ENCODE results near the gene SMPD1.

- peak; percentile 75 to 85 (median 82) for TF ChIP-seq CTCF (IDR thresholded peaks at IDR 0.05)
- no peak for TF ChIP-seq POLR2A (IDR thresholded peaks at IDR 0.05)
- TF ChIP-seq EP300 (IDR thresholded peaks at IDR 0.05; ENCODE audit: low read depth), result no peak
Observed at GRCh38 chr11:6443269-6444003, 53.2 kb downstream of the SMPD1 start.

Measured in transverse colon (tissue), 3 donors.